ENCODE data around the gene CA5A.
A peak's percentile ranks its signal among the peaks of the same experiment; 100 is the strongest.

Gene CA5A

DNA sequence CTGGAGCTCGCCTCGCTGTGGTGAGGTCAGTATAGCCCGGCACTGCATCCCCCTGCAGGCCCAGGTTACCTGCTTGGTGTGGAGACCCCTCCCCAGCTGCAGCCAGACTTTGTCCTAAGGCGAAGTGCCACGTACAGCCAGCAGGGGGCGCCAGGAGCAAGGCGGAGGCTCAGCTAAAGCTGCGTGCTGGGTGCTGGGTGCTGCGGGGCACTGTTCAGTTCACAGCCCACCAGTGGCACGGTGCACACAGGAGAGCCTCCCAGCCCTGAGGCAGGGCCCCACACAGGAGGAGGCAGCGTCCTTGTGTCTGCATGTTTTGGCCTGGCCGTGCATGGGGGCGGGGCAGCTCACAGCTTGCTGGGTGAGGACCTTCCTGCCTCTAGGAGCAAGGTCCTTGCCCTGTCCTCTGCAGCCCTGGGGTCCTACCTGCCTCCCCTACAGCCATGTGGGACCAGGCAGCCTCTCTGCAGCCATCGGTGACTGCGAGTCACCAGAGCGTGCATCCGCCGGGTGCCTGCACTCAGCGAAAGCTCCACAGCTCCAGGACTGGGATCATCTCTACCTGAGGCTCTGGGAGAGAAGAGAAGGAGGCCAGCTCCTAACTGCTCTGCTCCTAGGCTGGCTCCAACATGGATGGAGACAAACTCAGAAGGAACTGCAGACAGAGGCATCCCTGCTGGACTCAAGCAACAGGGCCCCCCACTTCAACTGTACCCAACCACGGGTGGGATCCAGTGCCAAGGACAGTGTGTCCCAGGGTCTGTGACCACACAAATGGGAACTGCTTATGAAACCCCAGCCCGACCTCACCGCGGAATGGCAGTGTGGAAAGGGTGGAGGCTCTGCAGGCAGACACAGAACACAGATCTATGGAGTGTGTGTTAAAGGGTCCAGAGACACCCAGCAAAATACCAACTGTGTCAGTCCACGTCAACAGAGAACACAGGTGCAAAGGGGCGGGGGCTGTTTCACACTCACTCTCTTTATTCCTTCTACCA lies 86.0 kb downstream of the CA5A start:
- DNase-seq (ENCODE audit: low read depth, low spot score), result peak; percentile 58

GRCh38 chr16:87849419-87850008 lies 86.8 kb downstream of the CA5A start:
- no peak for DNase-seq (ENCODE audit: low read depth, low spot score)

- no peak for DNase-seq (ENCODE audit: low read depth, low spot score)
Observed at GRCh38 chr16:87848676-87849345, 87.5 kb downstream of the CA5A start.

DNA sequence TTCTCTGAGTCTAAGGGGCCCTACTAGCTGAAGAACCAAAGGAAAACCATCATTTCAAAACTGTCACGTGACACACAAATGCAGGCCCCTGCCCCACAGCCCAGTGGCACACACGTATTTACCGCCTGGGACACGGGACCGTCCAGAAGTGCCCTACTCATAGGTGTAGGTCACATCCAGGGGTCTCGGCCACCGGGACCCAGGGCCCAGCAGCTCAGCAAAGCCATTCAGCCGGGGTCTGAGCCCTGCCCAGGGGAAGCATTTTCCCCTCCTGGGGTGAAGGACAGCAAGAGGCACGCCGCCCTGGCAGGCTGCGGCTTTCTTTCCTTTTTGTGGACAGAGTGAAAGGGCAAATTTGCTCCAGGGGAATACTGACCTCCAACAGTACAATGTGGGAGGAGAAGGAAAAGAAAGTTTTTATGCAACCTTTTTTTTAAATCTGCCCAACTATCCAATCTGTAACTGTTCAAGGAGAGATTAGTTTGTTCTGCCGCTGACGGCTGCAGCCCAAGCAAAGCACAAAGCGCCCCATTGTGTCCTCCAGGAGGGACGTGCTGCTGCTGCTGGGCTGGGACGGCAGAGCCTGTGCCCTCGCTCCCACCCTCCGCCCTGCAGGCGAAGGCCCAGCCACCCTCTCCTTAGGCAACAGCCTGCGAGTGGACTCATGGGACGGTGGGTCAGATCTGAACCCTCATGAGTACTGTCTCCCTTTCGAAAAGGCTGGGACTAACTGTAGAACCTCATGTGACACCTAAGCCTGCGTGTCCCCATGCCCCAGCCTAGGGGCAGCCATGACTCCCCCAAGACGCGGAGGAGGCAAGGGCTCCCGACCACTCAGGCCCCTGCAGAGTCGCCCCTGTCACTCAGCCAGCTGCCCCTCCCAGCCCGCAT lies 88.3 kb downstream of the CA5A start:
- no peak for DNase-seq (ENCODE audit: low read depth, low spot score)

- DNase-seq (ENCODE audit: low read depth, low spot score), result no peak
Observed at GRCh38 chr16:87847467-87847784, 88.9 kb downstream of the CA5A start.

DNA sequence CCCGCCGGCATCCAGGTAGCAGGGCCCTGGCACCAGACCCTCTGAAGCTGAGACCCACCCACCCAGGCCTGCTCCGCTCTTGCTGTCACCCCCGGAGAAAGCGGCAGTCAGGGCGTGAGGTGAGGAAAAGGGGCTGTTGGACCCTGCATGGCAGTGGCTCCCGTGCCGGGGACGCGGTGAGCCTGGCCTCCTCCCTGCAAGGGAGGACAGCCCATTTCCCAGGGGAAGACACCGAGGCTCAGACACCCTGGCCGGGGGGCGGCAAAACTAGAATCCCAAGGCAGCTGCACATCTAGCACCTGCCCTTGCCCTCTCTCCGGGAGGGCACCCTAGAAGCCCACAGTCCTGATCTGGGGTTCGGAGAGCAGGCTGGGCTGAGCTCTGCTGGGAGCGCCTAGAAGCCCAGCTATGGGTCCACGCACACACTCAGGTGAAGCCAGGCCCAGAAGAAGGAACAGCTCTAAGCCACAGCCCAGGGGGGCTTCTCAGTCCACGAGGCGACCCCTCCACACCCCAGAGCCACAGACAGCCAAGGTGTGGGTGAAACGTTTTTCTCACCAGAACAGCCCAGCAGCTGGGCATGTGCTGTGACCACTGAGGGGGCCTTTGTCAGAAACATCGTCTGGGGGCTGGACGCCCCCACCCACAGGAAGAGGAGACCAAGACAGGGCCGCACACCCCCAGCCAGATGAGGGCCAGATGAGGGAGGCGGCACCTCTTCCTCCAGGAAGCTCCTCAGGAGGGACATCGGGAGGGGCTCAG lies 89.4 kb downstream of the CA5A start:
- DNase-seq (ENCODE audit: low read depth, low spot score), result no peak

DNA sequence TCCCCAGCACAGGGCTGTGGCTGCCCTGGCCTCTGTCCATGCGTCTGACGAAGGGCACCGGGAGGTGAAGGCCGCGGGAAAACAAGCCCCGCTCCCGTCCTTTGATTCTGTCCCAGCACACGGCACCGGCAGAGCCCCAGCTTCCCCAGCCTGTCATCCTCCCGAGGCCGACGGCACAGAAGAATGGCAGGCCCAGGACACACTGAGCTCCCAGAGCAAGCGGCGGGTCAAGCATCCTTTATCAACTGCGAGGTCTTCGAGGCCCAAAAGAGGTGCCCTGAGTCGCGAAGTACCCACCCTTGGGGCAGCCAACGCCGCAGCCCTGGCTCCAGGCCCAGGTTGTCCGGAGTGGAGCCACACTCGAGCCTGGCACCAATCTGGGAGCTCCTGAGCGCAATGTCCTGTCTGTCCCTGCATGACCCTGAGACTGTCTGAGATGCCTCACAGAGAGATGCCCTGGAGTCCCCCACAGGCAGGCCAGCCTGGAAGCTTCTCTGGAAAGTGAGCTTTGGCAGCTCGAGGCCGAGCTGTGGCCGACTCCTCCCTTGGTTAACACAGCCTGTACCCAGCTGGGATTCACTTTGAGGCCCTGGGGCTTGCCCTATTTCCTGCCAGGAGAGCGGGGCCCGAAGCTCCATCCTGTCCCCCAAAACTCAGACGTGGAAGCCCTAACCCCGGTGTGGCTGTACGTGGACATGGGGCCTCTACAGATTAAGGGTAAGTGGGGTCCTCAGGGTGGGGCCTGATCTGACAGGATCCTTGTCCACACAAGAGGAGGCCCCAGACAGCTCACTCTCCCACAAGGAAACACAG lies 90.3 kb downstream of the CA5A start:
- DNase-seq (ENCODE audit: low read depth, low spot score), result no peak

- DNase-seq (ENCODE audit: low read depth, low spot score), result no peak
Observed at GRCh38 chr16:87845213-87845612, 91.1 kb downstream of the CA5A start.

DNA sequence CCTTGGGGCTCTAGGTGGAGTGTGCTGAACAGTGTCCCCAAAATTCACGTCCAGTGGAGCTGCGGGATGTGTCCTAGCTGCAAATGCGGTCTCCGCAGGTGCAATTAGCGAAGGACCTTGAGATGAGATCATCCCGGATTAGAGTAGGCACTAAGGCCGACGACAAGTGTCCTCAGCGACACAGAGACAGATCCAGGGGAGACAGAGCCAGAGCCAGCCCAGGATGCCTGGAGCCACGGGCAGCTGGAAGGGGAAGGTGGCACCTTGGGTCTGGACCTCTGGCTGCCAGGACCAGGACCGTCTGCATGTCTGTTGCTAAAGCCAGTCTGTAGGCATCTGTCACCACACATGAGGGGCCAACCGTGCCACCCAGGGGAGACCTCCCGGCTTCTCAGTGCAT lies 91.5 kb downstream of the CA5A start:
- no peak for DNase-seq (ENCODE audit: low read depth, low spot score)

GRCh38 chr16:87844120-87844733 lies 92.1 kb downstream of the CA5A start:
- DNase-seq (ENCODE audit: low read depth, low spot score), result no peak

GRCh38 chr16:87843678-87844105 lies 92.6 kb downstream of the CA5A start:
- DNase-seq (ENCODE audit: low read depth, low spot score), result no peak

DNA sequence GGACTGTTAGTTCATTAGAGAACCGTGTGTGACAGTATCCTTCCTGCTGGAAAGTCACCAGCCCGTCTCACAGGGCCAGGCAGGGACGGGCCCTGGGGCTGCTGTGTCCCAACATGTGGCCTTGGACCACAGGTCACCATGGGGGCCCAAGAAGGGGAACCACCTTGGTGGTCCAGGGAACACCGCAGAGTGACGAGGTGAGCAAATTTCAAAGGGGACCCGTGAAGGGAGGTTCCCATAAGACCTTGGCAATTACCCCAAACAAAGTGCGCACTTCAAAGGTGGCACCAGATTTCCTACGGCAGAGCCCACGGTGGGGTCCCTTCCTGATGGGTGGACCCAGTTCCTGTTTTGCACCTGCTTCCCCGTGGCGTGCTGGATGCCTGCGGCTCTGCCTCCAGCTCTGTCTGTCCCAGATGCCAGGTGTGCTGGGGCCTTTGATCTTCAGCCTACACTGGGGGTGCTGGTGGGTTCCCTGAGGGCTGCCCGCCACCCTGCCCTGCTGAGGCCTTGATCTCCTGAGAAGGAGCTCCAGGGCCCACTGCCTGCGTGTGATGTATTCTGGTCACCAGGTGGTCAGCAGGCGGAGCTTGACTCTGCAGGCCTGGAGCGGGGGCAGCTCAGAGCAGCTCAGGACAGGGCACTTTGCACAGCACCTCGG lies 94.0 kb downstream of the CA5A start:
- no peak for DNase-seq (ENCODE audit: low read depth, low spot score)

- no peak for DNase-seq (ENCODE audit: low read depth, low spot score)
Observed at GRCh38 chr16:87841340-87842208, 94.8 kb downstream of the CA5A start.

GRCh38 chr16:87840271-87840978 lies 95.9 kb downstream of the CA5A start:
- DNase-seq (ENCODE audit: low read depth, low spot score), result no peak

DNA sequence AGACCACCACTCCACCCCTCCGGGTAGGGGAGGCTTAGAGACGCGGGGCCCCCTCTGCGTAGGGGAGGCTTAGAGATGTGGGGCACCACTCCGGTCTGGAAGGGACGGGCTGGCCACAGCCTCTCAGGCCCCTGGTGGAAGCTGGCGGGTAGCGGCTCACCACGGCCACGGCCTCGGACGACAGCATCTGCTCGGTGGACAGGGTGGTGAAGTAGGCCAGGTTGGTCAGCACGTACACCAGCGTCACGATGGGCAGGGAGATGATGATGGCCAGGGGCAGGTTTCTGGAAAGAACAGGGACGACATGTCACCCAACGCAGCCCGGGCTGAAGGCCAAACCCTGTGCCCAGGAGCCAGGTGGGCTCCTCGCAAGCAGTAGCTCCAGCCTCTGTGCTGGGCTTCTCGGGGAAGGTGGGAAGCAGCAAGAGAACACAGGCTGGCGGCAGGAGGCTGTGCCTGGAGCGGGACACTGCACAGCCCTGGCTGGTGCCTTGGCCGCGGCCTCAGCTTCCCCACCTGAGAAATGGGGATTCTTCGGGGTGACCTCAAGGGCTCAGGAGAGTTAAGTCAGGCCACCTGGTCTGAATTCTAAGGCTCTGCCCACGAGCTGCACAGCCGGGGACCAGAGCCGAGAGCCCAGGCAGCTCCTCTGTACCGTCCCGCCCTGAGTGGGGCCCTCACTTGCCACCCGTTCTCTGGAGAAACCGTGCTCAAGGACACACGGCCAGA lies 96.6 kb downstream of the CA5A start:
- no peak for DNase-seq (ENCODE audit: low read depth, low spot score)

DNA sequence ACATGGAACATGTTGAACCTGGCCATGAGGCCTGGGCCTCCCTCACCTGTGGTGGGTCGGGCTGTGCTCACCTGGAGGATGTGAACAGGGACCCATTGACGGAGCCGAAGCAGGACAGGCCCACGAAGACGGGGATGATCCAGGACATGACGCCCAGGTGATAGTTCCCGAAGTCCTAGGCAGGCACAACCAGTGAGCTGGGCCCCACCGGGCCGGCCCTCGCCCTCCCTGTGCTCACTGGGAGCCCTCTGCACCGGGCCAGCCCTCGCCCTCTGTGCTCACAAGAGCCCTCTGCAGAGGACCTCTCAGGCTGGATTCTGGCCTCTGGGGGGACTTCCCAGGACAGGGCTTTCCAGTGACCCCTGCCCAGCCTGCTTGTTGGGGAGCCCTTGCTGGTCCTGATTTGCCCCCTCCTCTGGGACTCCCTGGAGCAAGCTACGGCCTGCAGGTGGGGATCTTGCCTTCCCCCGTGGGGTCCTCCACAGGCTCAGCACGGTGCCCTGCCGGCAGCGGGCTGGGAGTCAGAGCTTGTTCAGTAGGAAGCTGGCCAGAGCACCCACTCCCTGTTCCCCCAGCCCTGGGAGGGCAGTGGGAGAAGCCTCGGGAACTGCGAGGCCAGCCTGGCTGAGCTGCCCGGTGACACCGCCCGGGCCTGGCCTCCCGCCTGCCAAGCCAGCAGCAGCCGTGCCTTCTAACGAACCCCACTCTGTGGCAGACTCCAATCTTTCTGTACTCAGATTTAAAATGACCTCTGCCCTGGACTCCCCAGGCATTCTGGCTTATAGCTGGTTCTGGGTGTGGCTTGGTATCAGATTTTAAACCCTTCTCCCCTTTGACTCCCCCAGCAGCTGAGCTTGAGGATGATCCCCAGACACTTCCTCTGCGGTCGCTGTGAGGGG lies 97.4 kb downstream of the CA5A start:
- no peak for DNase-seq (ENCODE audit: low read depth, low spot score)

All from activated CD4-positive, CD25-positive, alpha-beta regulatory T cell treated with anti-CD3 and anti-CD28 coated beads, Interleukin-2, amount 50 U/mL, for 16 hours (primary cell).